ENCODE results near the gene PCSK7. TPM values are rescaled to one million over a fixed set of nuclear protein-coding genes. Genes with fewer than 3 reads are reported as not detected.

Gene PCSK7
- total and polyA plus RNA-seq, 2 experiments from 2014 or later = 29.7 to 58.8 TPM

DNA sequence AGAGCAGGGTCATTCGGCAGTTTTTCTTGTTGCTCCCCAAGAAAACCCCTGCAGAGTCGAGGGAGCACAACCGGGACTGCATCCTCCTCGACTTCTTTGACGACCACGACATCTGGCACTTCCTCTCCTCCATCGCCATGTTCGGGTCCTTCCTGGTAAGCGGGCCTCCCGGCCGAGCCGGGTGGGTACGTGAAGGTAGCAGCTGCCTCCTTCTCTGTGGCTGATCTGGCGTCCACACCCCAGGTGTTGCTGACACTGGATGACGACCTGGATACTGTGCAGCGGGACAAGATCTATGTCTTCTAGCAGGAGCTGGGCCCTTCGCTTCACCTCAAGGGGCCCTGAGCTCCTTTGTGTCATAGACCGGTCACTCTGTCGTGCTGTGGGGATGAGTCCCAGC, 36.1 kb downstream of the PCSK7 start:
- Histone ChIP-seq H3K4me1 (ENCODE audit: insufficient read depth) (peaks cover 10% of the 10 kb centered on the region), H3K9me3 (ENCODE audit: low read depth) (no peaks in the 10 kb centered on the region), H3K9ac (no peak overlapping the region), H3K27ac (no peak overlapping the region), H3K9me2 (ENCODE audit: insufficient read depth) (no peaks in the 10 kb centered on the region), H4K20me1 (ENCODE audit: insufficient read depth) (no peaks in the 10 kb centered on the region), H3K4me2 (ENCODE audit: unreplicated experiment) (no peak overlapping the region), H3F3A (ENCODE audit: insufficient read depth) (peaks cover 7% of the 10 kb centered on the region), H3K36me3 (ENCODE audit: low read depth) (no peaks in the 10 kb centered on the region), H3K79me2 (ENCODE audit: insufficient read depth) (peaks cover 35% of the 10 kb centered on the region), H2AFZ (no peak overlapping the region), H3K27me3 (replicated peaks; ENCODE audit: insufficient read depth) (no peaks in the 10 kb centered on the region), H3K4me3 (no peak overlapping the region)
- WGBS, 2 experiments (ENCODE audit: low coverage in 1 of 2, low lambda C conversion rate in 2 of 2, missing lambda C conversion rate in 2 of 2) = 98% methylated on average over 19 of the region's 19 CpGs
- in situ Hi-C loops (cut with MboI) = no loop called here
- DNase-seq = no peak
- TF ChIP-seq EZH2 (IDR thresholded peaks at IDR 0.05; ENCODE audit: insufficient read depth, poor library complexity, severe bottlenecking) (no peak), EZH2phosphoT487 (IDR thresholded peaks at IDR 0.05; ENCODE audit: insufficient read depth, low read depth) (no peak)

- DNase-seq = no peak
- Histone ChIP-seq H3K27ac (no peak overlapping the region), H3K9me3 (ENCODE audit: low read depth) (no peaks in the 10 kb centered on the region), H3K4me3 (no peak overlapping the region), H3F3A (ENCODE audit: insufficient read depth) (peaks cover 2% of the 10 kb centered on the region; the same call in 1 of the 2 replicates), H2AFZ (no peak overlapping the region), H3K9ac (no peak overlapping the region), H3K4me2 (ENCODE audit: unreplicated experiment) (no peak overlapping the region), H3K27me3 (replicated peaks; ENCODE audit: insufficient read depth) (no peaks in the 10 kb centered on the region), H3K79me2 (ENCODE audit: insufficient read depth) (peaks cover 30% of the 10 kb centered on the region), H3K9me2 (ENCODE audit: insufficient read depth) (no peaks in the 10 kb centered on the region), H3K36me3 (ENCODE audit: low read depth) (no peaks in the 10 kb centered on the region), H3K4me1 (ENCODE audit: insufficient read depth) (peaks cover 10% of the 10 kb centered on the region), H4K20me1 (ENCODE audit: insufficient read depth) (no peaks in the 10 kb centered on the region)
- 95 to 100% methylated on average over 4 of the region's 4 CpGs for WGBS, 2 experiments (ENCODE audit: low coverage in 1 of 2, low lambda C conversion rate in 2 of 2, missing lambda C conversion rate in 2 of 2)
- TF ChIP-seq EZH2phosphoT487 (IDR thresholded peaks at IDR 0.05; ENCODE audit: insufficient read depth, low read depth) (no peak), EZH2 (IDR thresholded peaks at IDR 0.05; ENCODE audit: insufficient read depth, poor library complexity, severe bottlenecking) (no peak)
- in situ Hi-C loops (cut with MboI) = no loop called here
Measured at GRCh38 chr11:117195258-117195657, 36.6 kb downstream of the PCSK7 start.

- H3K9me2 ChIP-seq (ENCODE audit: insufficient read depth) = no peaks in the 10 kb centered on the region
- H3K9ac ChIP-seq = no peak overlapping the region
- peaks cover 20% of the 10 kb centered on the region for H3K79me2 ChIP-seq (ENCODE audit: insufficient read depth)
- no peaks in the 10 kb centered on the region for H3K27me3 ChIP-seq (replicated peaks; ENCODE audit: insufficient read depth)
- no peaks in the 10 kb centered on the region; the same call in 1 of the 2 replicates for H3F3A ChIP-seq (ENCODE audit: insufficient read depth)
- H3K4me2 ChIP-seq (ENCODE audit: unreplicated experiment) = no peak overlapping the region
- H2AFZ ChIP-seq = no peak overlapping the region
- no peak overlapping the region for H3K4me3 ChIP-seq
- H3K9me3 ChIP-seq (ENCODE audit: low read depth) = no peaks in the 10 kb centered on the region
- TF ChIP-seq EZH2 (IDR thresholded peaks at IDR 0.05; ENCODE audit: insufficient read depth, poor library complexity, severe bottlenecking) (no peak), EZH2phosphoT487 (IDR thresholded peaks at IDR 0.05; ENCODE audit: insufficient read depth, low read depth) (no peak)
- WGBS, 2 experiments (ENCODE audit: low coverage in 1 of 2, low lambda C conversion rate in 2 of 2, missing lambda C conversion rate in 2 of 2) = 81 to 84% methylated on average over 5 of the region's 5 CpGs
- in situ Hi-C loops (cut with MboI) = no loop called here
- peaks cover 10% of the 10 kb centered on the region for H3K4me1 ChIP-seq (ENCODE audit: insufficient read depth)
- no peaks in the 10 kb centered on the region for H3K36me3 ChIP-seq (ENCODE audit: low read depth)
- no peak for DNase-seq
- H3K27ac ChIP-seq = no peak overlapping the region
- no peaks in the 10 kb centered on the region for H4K20me1 ChIP-seq (ENCODE audit: insufficient read depth)
Measured at GRCh38 chr11:117194267-117194666, 37.6 kb downstream of the PCSK7 start.

DNA sequence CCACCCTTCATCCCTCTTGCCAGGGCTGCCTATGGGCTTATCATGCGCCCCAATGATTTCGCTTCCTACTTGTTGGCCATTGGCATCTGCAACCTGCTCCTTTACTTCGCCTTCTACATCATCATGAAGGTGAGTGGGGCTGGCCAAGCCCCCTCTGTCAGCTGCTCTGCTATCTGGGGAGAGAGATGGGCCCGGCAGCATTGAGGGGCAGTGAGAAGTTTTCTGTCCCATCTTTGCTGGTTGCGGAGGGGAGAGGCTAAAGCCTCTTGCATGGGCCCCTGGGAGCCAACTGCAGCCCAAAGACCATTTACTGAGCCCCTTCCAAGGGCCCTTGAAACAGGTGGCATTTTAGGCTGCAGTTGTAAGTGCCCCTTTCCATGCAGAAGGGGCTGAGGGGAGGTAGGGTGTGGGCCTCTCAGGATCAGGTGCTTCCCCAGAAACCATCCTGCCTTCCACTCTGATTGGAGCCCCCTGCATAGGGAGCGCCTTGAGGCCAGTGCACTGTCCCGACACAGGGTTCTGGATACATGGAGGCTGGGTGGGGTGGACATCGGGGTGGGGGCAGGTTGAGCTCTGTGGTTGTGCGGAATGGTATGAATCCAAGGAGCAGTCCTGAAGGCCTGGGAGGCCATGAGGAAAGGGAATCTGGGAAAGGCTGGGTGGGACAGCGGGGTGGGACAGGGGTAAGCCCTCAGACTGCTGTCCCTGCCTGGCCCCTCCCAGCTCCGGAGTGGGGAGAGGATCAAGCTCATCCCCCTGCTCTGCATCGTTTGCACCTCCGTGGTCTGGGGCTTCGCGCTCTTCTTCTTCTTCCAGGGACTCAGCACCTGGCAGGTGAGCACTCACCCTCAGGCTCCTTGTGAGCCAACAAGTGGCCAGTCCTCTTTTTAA, 38.5 kb downstream of the PCSK7 start:
- no peaks in the 10 kb centered on the region; the same call in 1 of the 2 replicates for H3F3A ChIP-seq (ENCODE audit: insufficient read depth)
- H3K27me3 ChIP-seq (replicated peaks; ENCODE audit: insufficient read depth) = no peaks in the 10 kb centered on the region
- in situ Hi-C loops (cut with MboI) = no loop called here
- DNase-seq = no peak
- H3K9ac ChIP-seq = no peak overlapping the region
- H3K4me1 ChIP-seq (ENCODE audit: insufficient read depth) = peaks cover 6% of the 10 kb centered on the region
- no peak overlapping the region for H2AFZ ChIP-seq
- no peak for TF ChIP-seq EZH2phosphoT487 (IDR thresholded peaks at IDR 0.05; ENCODE audit: insufficient read depth, low read depth)
- TF ChIP-seq EZH2 (IDR thresholded peaks at IDR 0.05; ENCODE audit: insufficient read depth, poor library complexity, severe bottlenecking) = no peak
- H4K20me1 ChIP-seq (ENCODE audit: insufficient read depth) = no peaks in the 10 kb centered on the region
- no peaks in the 10 kb centered on the region for H3K9me3 ChIP-seq (ENCODE audit: low read depth)
- peaks cover 12% of the 10 kb centered on the region for H3K79me2 ChIP-seq (ENCODE audit: insufficient read depth)
- 91 to 94% methylated on average over 13 to 15 of the region's 15 CpGs for WGBS, 2 experiments (ENCODE audit: low coverage in 1 of 2, low lambda C conversion rate in 2 of 2, missing lambda C conversion rate in 2 of 2)
- H3K4me3 ChIP-seq = no peak overlapping the region
- H3K4me2 ChIP-seq (ENCODE audit: unreplicated experiment) = no peak overlapping the region
- H3K27ac ChIP-seq = no peak overlapping the region
- H3K9me2 ChIP-seq (ENCODE audit: insufficient read depth) = no peaks in the 10 kb centered on the region
- no peaks in the 10 kb centered on the region; the same call in 1 of the 2 replicates for H3K36me3 ChIP-seq (ENCODE audit: low read depth)

All from GM23248 (cell line).